SU-DHL-6 (cell line): ENCODE measurements around the gene RND3.

Experiments
- EZH2phosphoT487 ChIP-seq: fragments of 200-600 bp; sonication (generic), shearing (Covaris generic); conservative IDR thresholded peaks from 2 replicates; pipeline ENCODE4 v1.6.1; 2018; ENCODE audit warnings: mild to moderate bottlenecking, antibody characterized with exemption, low read length, moderate library complexity, mixed read lengths
- TF ChIP-seq, protein P1 (sequence below): fragments of 200-600 bp; sonication (generic); IDR thresholded peaks from one replicate; pipeline ENCODE4 v1.5.1; 2017; ENCODE audit warnings: antibody characterized with exemption, mild to moderate bottlenecking, low read length, moderate library complexity; ENCODE audit not compliant: insufficient read depth, poor library complexity, severe bottlenecking

DNA sequence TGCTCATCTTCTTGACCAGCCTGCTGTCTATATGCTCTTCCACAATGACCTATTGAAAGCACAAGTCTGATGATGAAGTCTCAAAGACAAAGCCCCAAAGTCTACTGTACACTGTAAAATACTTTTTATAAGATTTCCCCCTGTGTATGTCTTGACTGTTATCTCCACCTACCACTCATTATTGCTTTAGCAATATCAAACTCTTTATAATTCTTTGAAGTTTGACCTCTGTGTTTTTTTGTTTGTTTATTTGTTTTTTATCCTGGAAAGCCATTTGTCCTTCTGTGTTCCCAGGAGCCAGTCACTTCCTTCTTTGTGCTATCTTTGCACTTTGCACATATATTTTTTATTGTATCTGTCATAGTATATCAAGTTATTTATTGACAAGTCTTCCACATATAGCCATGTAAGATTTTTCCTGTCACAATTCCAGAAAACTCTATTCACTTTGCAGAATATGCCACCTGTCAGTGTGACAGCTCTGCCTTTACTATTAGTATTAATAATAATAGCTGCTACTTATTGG, 66.3 kb downstream of the RND3 start:
- TF ChIP-seq, protein P1, sequence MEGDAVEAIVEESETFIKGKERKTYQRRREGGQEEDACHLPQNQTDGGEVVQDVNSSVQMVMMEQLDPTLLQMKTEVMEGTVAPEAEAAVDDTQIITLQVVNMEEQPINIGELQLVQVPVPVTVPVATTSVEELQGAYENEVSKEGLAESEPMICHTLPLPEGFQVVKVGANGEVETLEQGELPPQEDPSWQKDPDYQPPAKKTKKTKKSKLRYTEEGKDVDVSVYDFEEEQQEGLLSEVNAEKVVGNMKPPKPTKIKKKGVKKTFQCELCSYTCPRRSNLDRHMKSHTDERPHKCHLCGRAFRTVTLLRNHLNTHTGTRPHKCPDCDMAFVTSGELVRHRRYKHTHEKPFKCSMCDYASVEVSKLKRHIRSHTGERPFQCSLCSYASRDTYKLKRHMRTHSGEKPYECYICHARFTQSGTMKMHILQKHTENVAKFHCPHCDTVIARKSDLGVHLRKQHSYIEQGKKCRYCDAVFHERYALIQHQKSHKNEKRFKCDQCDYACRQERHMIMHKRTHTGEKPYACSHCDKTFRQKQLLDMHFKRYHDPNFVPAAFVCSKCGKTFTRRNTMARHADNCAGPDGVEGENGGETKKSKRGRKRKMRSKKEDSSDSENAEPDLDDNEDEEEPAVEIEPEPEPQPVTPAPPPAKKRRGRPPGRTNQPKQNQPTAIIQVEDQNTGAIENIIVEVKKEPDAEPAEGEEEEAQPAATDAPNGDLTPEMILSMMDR, result no peak
- TF ChIP-seq EZH2phosphoT487, result no peak
